KMS-11 (cell line): ENCODE measurements around the gene SRSF3.
"Not testable (repeated sequence)": the region's sequence is repeated elsewhere in the genome, so short reads cannot be mapped to it uniquely, and the experiment has no call there.

ENCODE experiments used
- H2AFZ ChIP-seq: fragments of 200-600 bp; sonication (generic); 2 replicates; pipeline ENCODE4 v1.6.1; 2016; ENCODE audit warnings: antibody characterized with exemption, mixed run types, low read depth
- H3K27ac ChIP-seq: fragments of 200-600 bp; sonication (generic); 2 replicates; pipeline ENCODE4 v1.6.1; 2016; ENCODE audit warnings: mild to moderate bottlenecking, mixed run types
- H3K27me3 ChIP-seq: fragments of 200-600 bp; sonication (generic); 2 replicates; pipeline ENCODE4 v1.6.1; 2017; ENCODE audit warnings: mild to moderate bottlenecking, low read depth, mixed run types, moderate library complexity; ENCODE audit not compliant: insufficient read depth
- H3K36me3 ChIP-seq: fragments of 200-600 bp; sonication (generic); 2 replicates; pipeline ENCODE4 v1.6.1; 2017; ENCODE audit warnings: mild to moderate bottlenecking, mixed run types; ENCODE audit not compliant: insufficient read depth
- H3K4me1 ChIP-seq: fragments of 200-600 bp; sonication (generic); 2 replicates; pipeline ENCODE4 v1.6.1; 2016; ENCODE audit warnings: mild to moderate bottlenecking, low read depth, mixed run types; ENCODE audit not compliant: poor library complexity, severe bottlenecking
- H3K4me2 ChIP-seq: fragments of 200-600 bp; sonication (generic); 2 replicates; pipeline ENCODE4 v1.7.0; 2016; ENCODE audit warnings: mild to moderate bottlenecking, mixed run types
- H3K4me3 ChIP-seq: fragments of 200-600 bp; sonication (generic); IDR thresholded peaks from 2 replicates; pipeline ENCODE4 v1.6.1; 2017; ENCODE audit warnings: low read depth, low read length, mixed read lengths; ENCODE audit not compliant: insufficient read depth
- H3K79me2 ChIP-seq: fragments of 200-600 bp; sonication (generic); 2 replicates; pipeline ENCODE4 v1.6.1; 2016; ENCODE audit warnings: low read depth, mixed run types; ENCODE audit not compliant: insufficient read depth
- H3K9ac ChIP-seq: fragments of 200-600 bp; sonication (generic); 2 replicates; pipeline ENCODE4 v1.6.1; 2016; ENCODE audit warnings: mild to moderate bottlenecking, mixed run types
- H4K20me1 ChIP-seq: fragments of 200-600 bp; sonication (generic); 2 replicates; pipeline ENCODE4 v1.6.1; 2016; ENCODE audit warnings: mild to moderate bottlenecking, mixed run types; ENCODE audit not compliant: insufficient read depth
- CTCF ChIP-seq: fragments of 200-600 bp; sonication (generic); conservative IDR thresholded peaks from 2 replicates; pipeline ENCODE4 v1.6.1; 2017; ENCODE audit warnings: low read depth, mild to moderate bottlenecking, antibody characterized with exemption, low read length, moderate library complexity, mixed read lengths

SRSF3 gene

DNA sequence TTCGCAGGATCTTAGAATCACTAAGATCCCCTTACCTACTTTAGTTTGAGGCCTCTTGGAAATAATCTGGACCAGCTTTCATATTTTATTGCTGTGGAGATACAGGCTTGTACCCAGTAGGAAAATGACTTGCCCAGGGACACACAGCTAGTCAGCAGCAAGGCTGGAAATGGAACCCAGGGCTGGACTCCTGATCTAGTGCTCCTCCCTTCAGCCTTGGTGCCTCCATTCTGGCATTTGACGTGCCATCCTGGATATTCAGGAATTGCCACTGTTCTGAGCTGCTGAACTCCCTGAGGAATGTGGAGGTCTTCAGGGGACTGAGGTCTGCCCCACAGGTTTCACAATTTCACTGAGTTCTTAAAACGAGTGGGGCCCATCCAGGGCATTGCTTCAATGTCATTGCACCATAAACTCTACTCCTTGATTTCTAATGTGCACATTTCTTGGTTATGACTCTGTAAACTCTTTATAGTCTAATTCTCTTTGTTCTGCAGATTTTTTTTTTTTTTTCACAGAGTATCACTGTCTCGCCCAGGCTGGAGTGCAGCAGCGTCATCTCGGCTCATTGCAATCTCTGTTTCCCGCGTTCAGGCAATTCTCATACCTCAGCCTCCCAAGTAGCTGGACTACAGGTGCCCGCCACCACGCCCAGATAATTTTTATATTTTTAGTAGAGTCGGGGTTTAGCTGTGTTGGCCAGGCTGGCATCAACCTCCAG is 57.7 kb downstream of the SRSF3 start:
- TF ChIP-seq CTCF, result no peak
- H4K20me1 ChIP-seq, result no peaks in the 10 kb centered on the region
- H3K9ac ChIP-seq, result no peak overlapping the region
- no peaks in the 10 kb centered on the region for H3K27me3 ChIP-seq
- no peak overlapping the region for H3K4me2 ChIP-seq
- no peaks in the 10 kb centered on the region for H3K4me1 ChIP-seq
- no peak overlapping the region for H2AFZ ChIP-seq
- H3K27ac ChIP-seq, result no peak overlapping the region
- H3K4me3 ChIP-seq, result no peak overlapping the region
- H3K79me2 ChIP-seq, result no peaks in the 10 kb centered on the region
- H3K36me3 ChIP-seq, result no peaks in the 10 kb centered on the region

DNA sequence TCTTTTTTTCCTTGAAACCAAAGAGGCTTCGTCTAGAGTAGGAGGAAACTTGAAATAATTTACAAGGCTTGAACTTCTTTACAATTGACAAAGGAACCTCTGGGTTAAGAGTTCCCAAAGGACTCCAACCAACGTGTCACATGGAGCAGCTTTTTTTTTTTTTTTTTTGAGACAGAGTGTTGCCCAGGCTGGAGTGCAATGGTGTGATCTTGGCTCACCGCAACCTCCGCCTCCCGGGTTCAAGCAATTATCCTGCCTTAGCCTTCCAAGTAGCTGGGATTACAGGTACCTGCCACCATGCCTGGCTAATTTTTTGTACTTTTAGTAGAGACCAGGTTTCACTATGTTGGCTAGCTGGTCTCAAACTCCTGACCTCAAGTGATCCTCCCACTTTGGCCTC is 60.3 kb downstream of the SRSF3 start:
- H3K4me1 ChIP-seq, H3K9ac ChIP-seq, H3K36me3 ChIP-seq, H3K79me2 ChIP-seq, H3K27ac ChIP-seq, H3K4me3 ChIP-seq, H3K4me2 ChIP-seq, H4K20me1 ChIP-seq, H3K27me3 ChIP-seq, H2AFZ ChIP-seq: not testable (repeated sequence)
